Keratinocyte (primary cell): ENCODE data around the gene ADCY10. TPM values are rescaled to one million over a fixed set of nuclear protein-coding genes. Genes with fewer than 3 reads are reported as not detected.

Source experiments
- DNase-seq: peaks from one replicate; pipeline ENCODE4 v3.0.0-alpha.2; 2011; ENCODE audit warnings: low read depth, missing footprints, low spot score
- FAIRE-seq: peaks from 2 replicates; lab custom pipeline; 2011; peaks lifted over from hg19 to GRCh38; lab: Jason Lieb, UNC
- H2AFZ ChIP-seq: 2 replicates; pipeline ENCODE4 v1.6.0; 2012; ENCODE audit warnings: low read length, control low read depth, inconsistent platforms; ENCODE audit not compliant: control insufficient read depth
- H3K27ac ChIP-seq: 2 replicates; pipeline ENCODE4 v1.5.1; 2011; ENCODE audit warnings: low read length; ENCODE audit not compliant: control insufficient read depth, insufficient read depth
- H3K27me3 ChIP-seq: 3 replicates; pipeline ENCODE4 v1.6.0; 2011; ENCODE audit warnings: low read length; ENCODE audit not compliant: control insufficient read depth, insufficient read depth; ENCODE audit errors: extremely low read depth
- H3K36me3 ChIP-seq, 2 experiments: 2 replicates in 1 of 2; 3 replicates in 1 of 2; pipeline ENCODE4 v1.5.1; 2011; ENCODE audit warnings: low read length in 2 of 2, mild to moderate bottlenecking in 1 of 2; ENCODE audit not compliant: control insufficient read depth in 2 of 2, insufficient read depth in 2 of 2; ENCODE audit errors: extremely low read depth in 1 of 2
- H3K4me1 ChIP-seq: 3 replicates; pipeline ENCODE4 v1.5.1; 2011; ENCODE audit warnings: low read length; ENCODE audit not compliant: control insufficient read depth, insufficient read depth; ENCODE audit errors: extremely low read depth
- H3K4me2 ChIP-seq: 3 replicates; pipeline ENCODE4 v1.6.0; 2011; ENCODE audit warnings: low read depth, low read length; ENCODE audit not compliant: control insufficient read depth, insufficient read depth; ENCODE audit errors: extremely low read depth
- H3K4me3 ChIP-seq, 3 experiments: fragments of 200-600 bp in 1 of 3; sonication (generic) in 1 of 3; 2 replicates in 2 of 3; 3 replicates in 1 of 3; pipeline ENCODE4 v1.5.1; 2011 to 2016; ENCODE audit warnings: low read length in 3 of 3, mild to moderate bottlenecking in 3 of 3, control low read depth in 2 of 3, inconsistent platforms in 1 of 3, low read depth in 1 of 3, mixed read lengths in 1 of 3, mixed run types in 1 of 3, moderate library complexity in 1 of 3; ENCODE audit not compliant: control insufficient read depth in 2 of 3, insufficient read depth in 2 of 3; ENCODE audit errors: extremely low read depth in 1 of 3
- H3K79me2 ChIP-seq: 2 replicates; pipeline ENCODE4 v1.6.0; 2012; ENCODE audit warnings: low read length; ENCODE audit not compliant: control insufficient read depth, insufficient read depth
- H3K9ac ChIP-seq: 3 replicates; pipeline ENCODE4 v1.6.0; 2011; ENCODE audit warnings: low read length; ENCODE audit not compliant: control insufficient read depth, insufficient read depth; ENCODE audit errors: extremely low read depth
- H3K9me1 ChIP-seq: 3 replicates; pipeline ENCODE4 v1.6.0; 2011; ENCODE audit warnings: low read length; ENCODE audit not compliant: control insufficient read depth, insufficient read depth; ENCODE audit errors: extremely low read depth
- H3K9me3 ChIP-seq: 2 replicates; pipeline ENCODE4 v1.5.1; 2012; ENCODE audit warnings: low read depth, low read length; ENCODE audit not compliant: control insufficient read depth
- H4K20me1 ChIP-seq: 3 replicates; pipeline ENCODE4 v1.6.0; 2011; ENCODE audit warnings: low read length; ENCODE audit not compliant: control insufficient read depth, insufficient read depth; ENCODE audit errors: extremely low read depth
- EZH2 ChIP-seq: IDR thresholded peaks from one replicate; pipeline ENCODE4 v1.6.1; 2012; ENCODE audit warnings: inconsistent platforms, mild to moderate bottlenecking, low read length, moderate library complexity
- dilution Hi-C: fragments of 300-500 bp; cut with MboI; formaldehyde crosslinking; loops from one replicate; pipeline ENCODE4 v1.7.0; 2020; ENCODE audit warnings: low sequenced_read_pairs; ENCODE audit not compliant: extremely low pct_ligation_motif_present
- polyA plus RNA-seq, 5 experiments: library from polyadenylated mRNA; depleted of rRNA in 3 of 5; stranded (reverse) in 3 of 5; stranded (forward) in 1 of 5; unstranded in 1 of 5; fragments of >200 nt; gene quantifications; 1 replicate in 1 of 5; 2 replicates in 3 of 5; 3 replicates in 1 of 5; pipeline versions ENCODE4 v1.2.1 to v1.2.3, GENCODE V29; 2011 to 2012; ENCODE audit warnings: missing spikeins in 2 of 5, low read depth in 1 of 5, low replicate concordance in 1 of 5
- TF ChIP-seq, protein P1 (sequence below), 3 experiments: IDR thresholded peaks in 1 of 3; conservative IDR thresholded peaks in 1 of 3; optimal IDR thresholded peaks in 1 of 3; 2 replicates in 2 of 3; 3 replicates in 1 of 3; pipeline versions ENCODE3 to v1.5.1; 2011; ENCODE audit warnings: low read length in 3 of 3, mild to moderate bottlenecking in 3 of 3, moderate library complexity in 2 of 3, control low read depth in 1 of 3, inconsistent platforms in 1 of 3; ENCODE audit not compliant: insufficient read depth in 2 of 3; ENCODE audit errors: extremely low read depth in 1 of 3

ADCY10 gene
- polyA plus RNA-seq, 1 donor (not counting 4 experiments of a cell fraction or from before 2014, with no cell fraction given), result 0.04 TPM

DNA sequence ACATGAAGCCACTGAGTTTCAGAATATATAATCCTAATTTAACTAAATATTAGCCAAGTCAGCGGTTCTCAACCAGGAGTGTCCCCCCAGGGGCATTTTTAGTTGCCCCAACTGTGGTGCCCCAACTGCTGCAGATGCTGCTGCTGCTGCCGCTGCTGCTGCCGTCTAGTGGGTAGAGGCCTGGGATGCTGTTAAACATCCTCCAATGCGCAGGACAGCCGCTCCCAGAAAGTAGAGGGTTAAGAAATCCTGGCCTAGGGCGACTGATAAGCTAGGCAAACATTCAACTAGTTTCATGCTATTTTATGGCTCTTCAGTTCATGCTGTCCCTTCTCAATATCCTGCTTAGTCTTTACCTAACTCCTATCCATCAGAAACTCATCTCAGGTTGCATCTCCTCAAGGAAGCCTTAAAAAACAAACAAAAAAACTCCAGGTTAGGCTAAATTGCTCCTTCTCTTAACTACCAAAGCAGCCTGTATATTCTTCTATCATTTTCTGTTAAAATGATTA, 12.6 kb upstream of the ADCY10 start:
- DNase-seq, result no peak
- Histone ChIP-seq H3K27me3 (no peaks in the 10 kb centered on the region), H3K9me1 (no peaks in the 10 kb centered on the region), H4K20me1 (no peaks in the 10 kb centered on the region), H3K9me3 (no peaks in the 10 kb centered on the region), H3K36me3 (no peaks in the 10 kb centered on the region), H3K4me2 (no peak overlapping the region), H3K79me2 (peaks cover 7% of the 10 kb centered on the region), H3K9ac (no peak overlapping the region), H2AFZ (no peak overlapping the region), H3K27ac (no peak overlapping the region), H3K4me1 (peaks cover 11% of the 10 kb centered on the region), H3K4me3 (no peak overlapping the region)
- dilution Hi-C loops, result no loop called here
- TF ChIP-seq, protein P1, sequence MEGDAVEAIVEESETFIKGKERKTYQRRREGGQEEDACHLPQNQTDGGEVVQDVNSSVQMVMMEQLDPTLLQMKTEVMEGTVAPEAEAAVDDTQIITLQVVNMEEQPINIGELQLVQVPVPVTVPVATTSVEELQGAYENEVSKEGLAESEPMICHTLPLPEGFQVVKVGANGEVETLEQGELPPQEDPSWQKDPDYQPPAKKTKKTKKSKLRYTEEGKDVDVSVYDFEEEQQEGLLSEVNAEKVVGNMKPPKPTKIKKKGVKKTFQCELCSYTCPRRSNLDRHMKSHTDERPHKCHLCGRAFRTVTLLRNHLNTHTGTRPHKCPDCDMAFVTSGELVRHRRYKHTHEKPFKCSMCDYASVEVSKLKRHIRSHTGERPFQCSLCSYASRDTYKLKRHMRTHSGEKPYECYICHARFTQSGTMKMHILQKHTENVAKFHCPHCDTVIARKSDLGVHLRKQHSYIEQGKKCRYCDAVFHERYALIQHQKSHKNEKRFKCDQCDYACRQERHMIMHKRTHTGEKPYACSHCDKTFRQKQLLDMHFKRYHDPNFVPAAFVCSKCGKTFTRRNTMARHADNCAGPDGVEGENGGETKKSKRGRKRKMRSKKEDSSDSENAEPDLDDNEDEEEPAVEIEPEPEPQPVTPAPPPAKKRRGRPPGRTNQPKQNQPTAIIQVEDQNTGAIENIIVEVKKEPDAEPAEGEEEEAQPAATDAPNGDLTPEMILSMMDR (optimal IDR thresholded peaks at IDR 0.05 in 1 of 3, IDR thresholded peaks at IDR 0.05 in 1 of 3, conservative IDR thresholded peaks at IDR 0.05 in 1 of 3; ENCODE audit: extremely low read depth in 1 of 3, insufficient read depth in 2 of 3, low read length in 3 of 3), result no peak
- no peak for TF ChIP-seq EZH2
- no peak for FAIRE-seq

DNA sequence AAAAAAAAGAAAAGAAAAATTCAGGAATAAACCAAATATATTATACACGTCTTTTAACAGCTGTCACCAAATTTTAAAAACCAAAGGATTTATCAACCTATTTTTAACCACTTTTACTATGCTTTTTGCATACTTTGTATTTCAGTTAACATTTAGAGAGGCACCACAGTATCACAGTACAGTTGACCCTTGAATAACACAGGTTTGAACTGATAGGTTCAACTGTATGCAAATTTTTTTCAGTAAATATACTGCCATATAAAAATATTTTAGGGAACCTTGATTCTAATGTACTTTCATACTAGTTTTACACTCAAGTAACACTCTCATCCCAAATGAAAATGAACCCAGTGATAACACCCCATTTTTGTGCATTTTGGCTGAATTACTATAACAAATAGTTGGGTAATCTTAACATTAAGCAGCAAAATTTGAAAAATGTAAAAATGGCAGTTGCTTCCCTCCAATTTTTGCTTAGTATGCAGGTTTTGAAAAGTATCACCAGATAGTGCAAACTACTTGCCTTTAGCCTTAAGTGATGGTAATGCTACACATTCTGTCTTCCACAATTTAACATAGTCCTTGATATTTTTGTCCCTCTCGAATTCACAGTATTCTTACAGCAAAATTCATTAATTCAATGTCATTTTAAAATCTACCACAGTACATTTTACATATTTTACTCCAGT, 10.8 kb upstream of the ADCY10 start:
- Histone ChIP-seq H4K20me1 (no peaks in the 10 kb centered on the region), H3K9me3 (no peaks in the 10 kb centered on the region), H3K9me1 (no peaks in the 10 kb centered on the region), H3K27ac (no peak overlapping the region), H3K4me3 (no peak overlapping the region), H3K9ac (no peak overlapping the region), H3K27me3 (no peaks in the 10 kb centered on the region), H3K79me2 (peaks cover 3% of the 10 kb centered on the region), H3K4me1 (peaks cover 11% of the 10 kb centered on the region), H3K36me3 (no peaks in the 10 kb centered on the region), H3K4me2 (no peak overlapping the region), H2AFZ (no peak overlapping the region)
- DNase-seq, result no peak
- dilution Hi-C loops, result no loop called here
- no peak for FAIRE-seq
- TF ChIP-seq, protein P1 (optimal IDR thresholded peaks at IDR 0.05 in 1 of 3, IDR thresholded peaks at IDR 0.05 in 1 of 3, conservative IDR thresholded peaks at IDR 0.05 in 1 of 3; ENCODE audit: extremely low read depth in 1 of 3, insufficient read depth in 2 of 3, low read length in 3 of 3), result no peak
- no peak for TF ChIP-seq EZH2
